B cell (primary cell): ENCODE data around the gene RCC2. TPM values are rescaled to one million over a fixed set of nuclear protein-coding genes. Genes with fewer than 3 reads are reported as not detected.

ENCODE experiments used
- ATAC-seq: fragments of 200-7000 bp; cut with Tn5 transposase; one replicate; pipeline ENCODE4 v1.10.0; 2021; ENCODE audit warnings: low read depth, mild to moderate bottlenecking, moderate number of reproducible peaks, moderate library complexity
- CTCF ChIA-PET: fragments of 350-600 bp; sonication (Branson Sonifier 250); formaldehyde crosslinking; loops from one replicate; lab custom pipeline; 2021; ENCODE audit warnings: antibody characterized with exemption, inconsistent platforms; lab: Charles Lee
- POLR2A ChIA-PET: fragments of 350-600 bp; sonication (Branson Sonifier 250); formaldehyde crosslinking; loops from one replicate; lab custom pipeline; 2021; ENCODE audit warnings: antibody characterized with exemption; lab: Charles Lee
- DNase-seq: peaks from one replicate; pipeline ENCODE4 v3.0.0; 2013
- H2AFZ ChIP-seq: 2 replicates; pipeline ENCODE4 v1.6.1; 2012; ENCODE audit warnings: mild to moderate bottlenecking, low read depth, low read length; ENCODE audit not compliant: insufficient read depth, poor library complexity, severe bottlenecking
- H3K27ac ChIP-seq, 2 donors: 1 replicate in 1 of 2; 2 replicates in 1 of 2; pipeline ENCODE4 v1.5.1; 2012 to 2013; ENCODE audit warnings: low read length in 2 of 2, mild to moderate bottlenecking in 2 of 2, moderate library complexity in 1 of 2
- H3K27me3 ChIP-seq, 4 experiments: fragments of 200-600 bp in 1 of 4; sonication (generic) in 1 of 4; replicated peaks in 1 of 4; 1 replicate in 2 of 4; 2 replicates in 2 of 4; pipeline versions ENCODE4 v1.6.1 to v1.7.0; 2013 to 2016; ENCODE audit warnings: low read length in 3 of 4, mild to moderate bottlenecking in 2 of 4, mixed read lengths in 1 of 4, moderate library complexity in 1 of 4; ENCODE audit not compliant: insufficient read depth in 4 of 4, control insufficient read depth in 3 of 4; ENCODE audit errors: control extremely low read depth in 1 of 4
- H3K36me3 ChIP-seq, 2 experiments: replicated peaks in 1 of 2; 1 replicate in 1 of 2; 2 replicates in 1 of 2; pipeline versions ENCODE4 v1.6.1 to v1.7.1; 2013; ENCODE audit warnings: low read length in 1 of 2; ENCODE audit not compliant: insufficient read depth in 2 of 2, control insufficient read depth in 1 of 2; ENCODE audit errors: control extremely low read depth in 1 of 2, extremely low read depth in 1 of 2
- H3K4me1 ChIP-seq, 2 donors: fragments of 200-600 bp in 1 of 2; sonication (generic) in 1 of 2; 1 replicate in 1 of 2; 2 replicates in 1 of 2; pipeline versions ENCODE4 v1.5.1 to v1.6.1; 2013 to 2017; ENCODE audit warnings: low read length in 2 of 2; ENCODE audit not compliant: control insufficient read depth in 2 of 2, insufficient read depth in 2 of 2
- H3K4me2 ChIP-seq: replicated peaks from 2 replicates; pipeline ENCODE3; 2012; ENCODE audit warnings: mild to moderate bottlenecking, low read depth, low read length; ENCODE audit not compliant: poor library complexity, severe bottlenecking
- H3K4me3 ChIP-seq, 5 experiments: fragments of 200-600 bp in 1 of 5; sonication (generic) in 1 of 5; 1 replicate in 3 of 5; 2 replicates in 2 of 5; pipeline versions ENCODE4 v1.5.1 to v1.7.0; 2011 to 2016; ENCODE audit warnings: low read length in 4 of 5, mild to moderate bottlenecking in 4 of 5, low read depth in 2 of 5, control low read depth in 1 of 5, moderate library complexity in 1 of 5; ENCODE audit not compliant: insufficient read depth in 1 of 5; ENCODE audit errors: control extremely low read depth in 1 of 5, extremely low read depth in 1 of 5
- H3K79me2 ChIP-seq: fragments of 200-600 bp; sonication (generic); one replicate; pipeline ENCODE4 v1.6.0; 2016; ENCODE audit warnings: low read length; ENCODE audit not compliant: control insufficient read depth, insufficient read depth
- H3K9ac ChIP-seq: fragments of 200-600 bp; sonication (generic); 2 replicates; pipeline ENCODE4 v1.6.1; 2017; ENCODE audit warnings: mild to moderate bottlenecking, low read length, moderate library complexity
- H3K9me3 ChIP-seq, 3 donors: one replicate each; pipeline versions ENCODE4 v1.6.1 to v1.7.1; 2013; ENCODE audit warnings: low read length in 2 of 3; ENCODE audit not compliant: control insufficient read depth in 2 of 3, insufficient read depth in 1 of 3; ENCODE audit errors: control extremely low read depth in 1 of 3
- H4K20me1 ChIP-seq: 2 replicates; pipeline ENCODE4 v1.6.0; 2012; ENCODE audit warnings: mild to moderate bottlenecking, low read length; ENCODE audit not compliant: insufficient read depth, control insufficient read depth, poor library complexity, severe bottlenecking
- H3K27ac Mint-ChIP-seq: one replicate; pipeline ENCODE4 v1.8.0; 2021; ENCODE audit warnings: mixed read lengths
- H3K27me3 Mint-ChIP-seq: one replicate; pipeline ENCODE4 v1.8.0; 2021; ENCODE audit warnings: mixed read lengths
- H3K4me1 Mint-ChIP-seq: one replicate; pipeline ENCODE4 v1.8.0; 2021; ENCODE audit warnings: mixed read lengths
- H3K4me3 Mint-ChIP-seq: one replicate; pipeline ENCODE4 v1.8.0; 2021; ENCODE audit warnings: mixed read lengths
- H3K9me3 Mint-ChIP-seq: one replicate; pipeline ENCODE4 v1.8.0; 2022; ENCODE audit warnings: mixed read lengths; ENCODE audit not compliant: insufficient read depth
- EZH2 ChIP-seq: IDR thresholded peaks from 2 replicates; pipeline ENCODE4 v1.6.1; 2012; ENCODE audit warnings: borderline replicate concordance, low read depth, mild to moderate bottlenecking, moderate library complexity, low read length; ENCODE audit not compliant: insufficient read depth, poor library complexity, severe bottlenecking
- WGBS: methylation state at CpG from one replicate; pipeline ENCODE4 v1.1.5; 2013; ENCODE audit warnings: missing lambda C conversion rate; ENCODE audit not compliant: insufficient coverage; 5-methylcytosine and 5-hydroxymethylcytosine counted together
- intact Hi-C: fragments of 100-400 bp; cut with micrococcal nuclease; formaldehyde crosslinking; loops from one replicate; pipeline ENCODE4 v1.10.0; 2022
- polyA plus RNA-seq: library from polyadenylated mRNA; depleted of rRNA; stranded (reverse); fragments of >200 nt; gene quantifications from 2 replicates; pipeline ENCODE4 v1.2.3, GENCODE V29; 2012
- total RNA-seq, 2 donors: library from RNA; stranded (reverse); fragments of 120-200 nt in 1 of 2; gene quantifications; 1 replicate in 1 of 2; 2 replicates in 1 of 2; pipeline versions ENCODE4 v1.2.3 to v1.2.4, GENCODE V29; 2013 to 2022
- TF ChIP-seq, protein P1 (sequence below): fragments of 200-600 bp; IDR thresholded peaks from one replicate; pipeline ENCODE4 v1.8.0; 2022; ENCODE audit warnings: antibody characterized with exemption, mild to moderate bottlenecking

Gene RCC2
- total and polyA plus RNA-seq, 2 donors (not counting 1 experiment from before 2014, with no cell fraction given): 48.9 to 76.9 TPM

- peaks cover 99% of the 10 kb centered on the region for H4K20me1 ChIP-seq
- peak overlapping the region; percentile 47 to 65 for H3K27ac ChIP-seq
- TF ChIP-seq, protein P1, sequence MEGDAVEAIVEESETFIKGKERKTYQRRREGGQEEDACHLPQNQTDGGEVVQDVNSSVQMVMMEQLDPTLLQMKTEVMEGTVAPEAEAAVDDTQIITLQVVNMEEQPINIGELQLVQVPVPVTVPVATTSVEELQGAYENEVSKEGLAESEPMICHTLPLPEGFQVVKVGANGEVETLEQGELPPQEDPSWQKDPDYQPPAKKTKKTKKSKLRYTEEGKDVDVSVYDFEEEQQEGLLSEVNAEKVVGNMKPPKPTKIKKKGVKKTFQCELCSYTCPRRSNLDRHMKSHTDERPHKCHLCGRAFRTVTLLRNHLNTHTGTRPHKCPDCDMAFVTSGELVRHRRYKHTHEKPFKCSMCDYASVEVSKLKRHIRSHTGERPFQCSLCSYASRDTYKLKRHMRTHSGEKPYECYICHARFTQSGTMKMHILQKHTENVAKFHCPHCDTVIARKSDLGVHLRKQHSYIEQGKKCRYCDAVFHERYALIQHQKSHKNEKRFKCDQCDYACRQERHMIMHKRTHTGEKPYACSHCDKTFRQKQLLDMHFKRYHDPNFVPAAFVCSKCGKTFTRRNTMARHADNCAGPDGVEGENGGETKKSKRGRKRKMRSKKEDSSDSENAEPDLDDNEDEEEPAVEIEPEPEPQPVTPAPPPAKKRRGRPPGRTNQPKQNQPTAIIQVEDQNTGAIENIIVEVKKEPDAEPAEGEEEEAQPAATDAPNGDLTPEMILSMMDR: no peak
- no peak for TF ChIP-seq EZH2
- H3K4me2 ChIP-seq: peak overlapping the region; percentile 63
- no peaks in the 10 kb centered on the region for H3K27me3 Mint-ChIP-seq
- peaks cover 96% of the 10 kb centered on the region for H3K79me2 ChIP-seq
- H3K4me3 ChIP-seq: no peak overlapping the region
- DNase-seq: no peak
- peaks cover 65% of the 10 kb centered on the region for H3K4me1 Mint-ChIP-seq
- 96% methylated on average over 3 of the region's 3 CpGs for WGBS
- CTCF ChIA-PET: no interaction called here
- no peak for ATAC-seq
- peak overlapping the region; percentile 84 for H3K27ac Mint-ChIP-seq
- H3K4me3 Mint-ChIP-seq: peak overlapping the region; percentile 70
- intact Hi-C loops: loop anchor here (10.0 kb wide), 1 partner anchor 202 kb away; no protein-coding TSS in a partner anchor
- H3K4me1 ChIP-seq: peaks cover 34 to 62% of the 10 kb centered on the region in 2 donors
- no peaks in the 10 kb centered on the region for H3K27me3 ChIP-seq
- no peaks in the 10 kb centered on the region for H3K9me3 Mint-ChIP-seq
- H2AFZ ChIP-seq: no peak overlapping the region
- peak overlapping the region; percentile 27 for H3K9ac ChIP-seq
- POLR2A ChIA-PET: no interaction called here
- no peaks in the 10 kb centered on the region for H3K9me3 ChIP-seq
- peaks cover 0 to 48% of the 10 kb centered on the region in 2 experiments for H3K36me3 ChIP-seq
These were observed 7.1 kb downstream of the RCC2 start for GRCh38 chr1:17432412-17432811.

GRCh38 chr1:17429183-17429582 is 10.3 kb downstream of the RCC2 start:
- DNase-seq: no peak
- intact Hi-C loops: no loop called here
- Histone ChIP-seq H2AFZ (no peak overlapping the region), H3K27me3 (no peaks in the 10 kb centered on the region), H3K9ac (no peak overlapping the region), H3K79me2 (peaks cover 96% of the 10 kb centered on the region), H3K4me2 (no peak overlapping the region), H3K36me3 (peaks cover 0 to 72% of the 10 kb centered on the region in 2 experiments), H3K4me1 (peaks cover 13 to 32% of the 10 kb centered on the region in 2 donors), H3K4me3 (no peak overlapping the region), H3K27ac (no peak overlapping the region), H4K20me1 (peaks cover 99% of the 10 kb centered on the region), H3K9me3 (no peaks in the 10 kb centered on the region)
- TF ChIP-seq EZH2: no peak
- TF ChIP-seq, protein P1: no peak
- ChIA-PET POLR2A (interaction anchor here (0.7 kb wide), 1 partner anchor 1549 kb away, joined by 3 read pairs; no protein-coding TSS in a partner anchor), CTCF (interaction anchor here (0.9 to 1.2 kb wide), 2 partner anchors 65 to 369 kb away, joined by 3 read pairs; no protein-coding TSS in a partner anchor)
- H3K27ac Mint-ChIP-seq: no peak overlapping the region
- H3K27me3 Mint-ChIP-seq: no peaks in the 10 kb centered on the region
- no peak overlapping the region for H3K4me3 Mint-ChIP-seq
- no peaks in the 10 kb centered on the region for H3K9me3 Mint-ChIP-seq
- ATAC-seq: no peak
- H3K4me1 Mint-ChIP-seq: peaks cover 41% of the 10 kb centered on the region
- 96% methylated on average over 9 of the region's 9 CpGs for WGBS
